ENCODE measurements around the gene ATP2B1.

Gene ATP2B1

GRCh38 chr12:89650239-89650638, 58.4 kb downstream of the ATP2B1 start:
- DNase-seq = no peak

- no peak for DNase-seq
Observed at GRCh38 chr12:89649820-89650219, 58.8 kb downstream of the ATP2B1 start.

- DNase-seq = no peak
Observed at GRCh38 chr12:89649139-89649538, 59.5 kb downstream of the ATP2B1 start.

GRCh38 chr12:89648211-89648930, 60.3 kb downstream of the ATP2B1 start:
- DNase-seq = no peak

GRCh38 chr12:89645434-89645833, 63.2 kb downstream of the ATP2B1 start:
- no peak for DNase-seq

- no peak for DNase-seq
Observed at GRCh38 chr12:89642959-89643358, 65.7 kb downstream of the ATP2B1 start.

GRCh38 chr12:89636776-89637160, 71.9 kb downstream of the ATP2B1 start:
- DNase-seq = no peak

GRCh38 chr12:89636052-89636775, 72.4 kb downstream of the ATP2B1 start:
- DNase-seq = no peak

- DNase-seq = no peak
Observed at GRCh38 chr12:89634508-89634907, 74.1 kb downstream of the ATP2B1 start.

GRCh38 chr12:89632778-89633177, 75.9 kb downstream of the ATP2B1 start:
- no peak for DNase-seq

GRCh38 chr12:89622115-89622514, 86.5 kb downstream of the ATP2B1 start:
- DNase-seq = no peak

- DNase-seq = no peak
Observed at GRCh38 chr12:89621521-89621920, 87.1 kb downstream of the ATP2B1 start.

- DNase-seq = no peak
Observed at GRCh38 chr12:89619764-89620163, 88.9 kb downstream of the ATP2B1 start.

GRCh38 chr12:89618113-89618862, 90.3 kb downstream of the ATP2B1 start:
- no peak for DNase-seq

- no peak for DNase-seq
Observed at GRCh38 chr12:89610366-89610765, 98.3 kb downstream of the ATP2B1 start.

- DNase-seq = no peak
Observed at GRCh38 chr12:89603678-89604077, 105.0 kb downstream of the ATP2B1 start.

GRCh38 chr12:89597770-89598169, 110.9 kb downstream of the ATP2B1 start:
- no peak for DNase-seq

GRCh38 chr12:89597210-89597609, 111.4 kb downstream of the ATP2B1 start:
- DNase-seq = no peak

GRCh38 chr12:89593873-89594272, 114.8 kb downstream of the ATP2B1 start:
- no peak for DNase-seq

GRCh38 chr12:89593233-89593632, 115.4 kb downstream of the ATP2B1 start:
- no peak for DNase-seq

GRCh38 chr12:89589753-89590152, 118.9 kb downstream of the ATP2B1 start:
- DNase-seq = no peak

GRCh38 chr12:89578499-89578898, 130.1 kb downstream of the ATP2B1 start:
- DNase-seq = no peak

GRCh38 chr12:89576572-89577220, 131.9 kb downstream of the ATP2B1 start:
- DNase-seq = no peak

Measured in NCI-H187 (cell line).